SJSA1 (cell line): ENCODE data around the gene SCNN1A. TPM values are rescaled to one million over a fixed set of nuclear protein-coding genes. Genes with fewer than 3 reads are reported as not detected.
A peak's percentile ranks its signal among the peaks of the same experiment; 100 is the strongest.

Experiments
- DNase-seq, 2 experiments: peaks; one replicate each; pipeline ENCODE4 v3.0.0-alpha.2; 2015 to 2020; ENCODE audit warnings: low spot score in 2 of 2, low read depth in 1 of 2
- H3K27ac ChIP-seq: fragments of 250-450 bp; sonication (Bioruptor Pico); 2 replicates; pipeline ENCODE4 v1.5.1; 2020; ENCODE audit warnings: mild to moderate bottlenecking, moderate library complexity
- H3K27me3 ChIP-seq: fragments of 250-450 bp; sonication (Bioruptor Pico); replicated peaks from 2 replicates; pipeline ENCODE4 v1.5.1; 2020; ENCODE audit warnings: mild to moderate bottlenecking, moderate library complexity
- H3K36me3 ChIP-seq: fragments of 250-450 bp; sonication (Bioruptor Pico); 2 replicates; pipeline ENCODE4 v1.5.1; 2020; ENCODE audit warnings: mild to moderate bottlenecking
- H3K4me1 ChIP-seq: fragments of 250-450 bp; sonication (Bioruptor Pico); replicated peaks from 2 replicates; pipeline ENCODE4 v1.6.1; 2021; ENCODE audit warnings: mild to moderate bottlenecking
- H3K4me3 ChIP-seq: fragments of 250-450 bp; sonication (Bioruptor Pico); 2 replicates; pipeline ENCODE4 v1.5.1; 2020; ENCODE audit warnings: mild to moderate bottlenecking
- H3K9me3 ChIP-seq: fragments of 250-450 bp; sonication (Bioruptor Pico); replicated peaks from 2 replicates; pipeline ENCODE4 v1.5.1; 2020; ENCODE audit warnings: mild to moderate bottlenecking
- total RNA-seq: library from RNA; depleted of rRNA; stranded (reverse); fragments of >200 nt; shearing (Covaris generic); gene quantifications from 2 replicates; pipeline ENCODE4 v1.2.3, GENCODE V29; 2014

SCNN1A gene
- total RNA-seq, 1 experiment from 2014 or later: 0.18 TPM

DNA sequence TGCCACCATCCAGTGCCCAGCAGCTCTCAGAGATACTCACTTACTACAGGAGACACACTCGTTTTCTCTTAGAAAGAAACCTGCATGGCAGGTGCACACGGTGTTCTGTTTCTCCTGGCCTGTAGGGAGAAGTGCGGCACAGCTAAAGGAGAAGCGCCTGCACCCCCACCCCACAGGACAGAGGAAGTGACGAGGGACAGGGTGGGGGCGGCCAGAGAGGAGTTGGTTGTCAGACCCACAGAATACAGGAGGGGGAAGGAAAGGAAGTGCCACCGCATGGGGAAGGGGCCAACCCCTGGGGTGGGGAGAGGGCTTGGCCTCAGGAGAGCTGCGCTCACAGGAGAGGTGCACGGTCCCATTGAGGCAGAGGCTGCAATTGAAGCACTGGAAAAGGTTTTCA lies 42.3 kb downstream of the SCNN1A start:
- Histone ChIP-seq H3K9me3 (no peaks in the 10 kb centered on the region), H3K27me3 (no peaks in the 10 kb centered on the region), H3K4me1 (peaks cover 61% of the 10 kb centered on the region), H3K36me3 (peaks cover 84% of the 10 kb centered on the region), H3K27ac (peak overlapping the region; percentile 46), H3K4me3 (no peak overlapping the region)
- no peak for DNase-seq

DNA sequence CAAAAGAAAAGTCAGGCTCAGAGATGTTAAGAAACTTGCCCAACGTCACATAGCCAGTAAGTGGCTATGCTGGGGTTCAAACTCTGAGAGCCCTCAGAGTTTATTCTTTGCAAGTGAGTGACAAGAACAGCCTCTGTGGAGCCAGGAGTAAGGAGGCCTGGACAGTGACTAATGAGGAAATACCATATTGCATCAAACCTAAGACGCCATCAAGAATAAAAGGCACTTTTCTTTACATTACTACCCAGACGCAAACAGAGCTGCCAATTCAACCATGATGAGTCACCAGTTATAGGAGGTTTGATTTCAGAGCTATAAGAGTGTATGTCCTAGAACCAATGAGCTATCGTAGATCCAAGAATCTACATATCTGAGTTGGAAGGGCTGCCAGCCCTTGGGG lies 42.9 kb downstream of the SCNN1A start:
- Histone ChIP-seq H3K27ac (peak overlapping the region; percentile 46), H3K4me3 (no peak overlapping the region), H3K36me3 (peaks cover 84% of the 10 kb centered on the region), H3K27me3 (no peaks in the 10 kb centered on the region), H3K9me3 (no peaks in the 10 kb centered on the region), H3K4me1 (peaks cover 56% of the 10 kb centered on the region)
- no peak for DNase-seq

DNA sequence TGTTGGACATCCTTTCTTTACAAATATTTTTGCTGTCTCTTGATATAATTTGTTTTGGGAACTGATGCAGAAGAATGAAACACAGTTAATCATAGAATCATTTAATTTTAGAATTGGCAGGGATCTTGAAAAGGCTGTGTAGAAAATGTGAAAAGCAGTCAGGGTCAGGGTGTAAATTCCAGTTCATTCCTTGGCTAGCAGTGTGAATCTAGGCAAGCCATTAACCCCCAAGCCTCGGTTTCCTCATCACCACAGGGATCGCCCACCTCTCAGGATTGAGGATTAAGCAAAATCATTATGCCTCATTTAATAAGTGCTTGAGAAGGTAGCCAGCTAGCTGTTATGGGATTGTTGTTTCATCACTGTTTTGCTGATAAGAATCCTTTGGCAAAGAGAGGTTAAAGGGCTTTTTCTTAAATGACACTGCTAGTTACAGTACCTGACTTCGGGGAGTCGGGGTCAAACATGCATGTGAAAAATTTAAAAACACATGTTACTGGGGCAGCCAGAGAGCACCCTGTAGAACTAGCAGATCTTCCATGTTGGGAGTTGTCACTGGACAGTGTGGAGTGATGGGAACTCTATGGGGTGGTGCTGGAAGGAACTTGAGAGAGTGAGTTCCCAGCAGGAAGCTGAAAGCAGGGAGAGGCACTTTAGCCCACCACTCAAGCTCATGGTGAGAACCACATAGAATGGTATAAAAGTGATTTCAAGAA lies 44.2 kb downstream of the SCNN1A start:
- Histone ChIP-seq H3K36me3 (peaks cover 87% of the 10 kb centered on the region), H3K27ac (no peak overlapping the region), H3K4me1 (peaks cover 43% of the 10 kb centered on the region)

DNA sequence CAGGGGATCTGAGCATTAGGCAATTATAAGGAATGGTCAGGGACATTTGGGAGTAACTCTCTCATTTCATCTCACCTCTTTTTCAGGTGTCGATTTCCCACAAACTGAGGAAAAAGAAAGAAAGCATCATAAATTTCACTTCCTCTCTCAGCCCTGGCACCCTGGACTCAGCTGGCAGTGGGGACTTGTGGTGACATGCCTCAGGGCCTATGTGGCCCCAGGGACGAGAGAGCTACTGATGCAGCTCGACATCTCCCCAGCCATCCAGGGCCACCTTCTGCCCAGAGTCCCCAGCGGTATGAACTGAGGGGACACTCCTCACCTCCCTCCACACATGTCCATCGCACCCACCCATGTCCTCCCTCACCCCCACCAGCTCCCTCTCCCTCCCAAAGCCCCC lies 45.2 kb downstream of the SCNN1A start:
- Histone ChIP-seq H3K9me3 (no peaks in the 10 kb centered on the region), H3K27me3 (no peaks in the 10 kb centered on the region), H3K27ac (no peak overlapping the region), H3K36me3 (peaks cover 93% of the 10 kb centered on the region), H3K4me1 (peaks cover 33% of the 10 kb centered on the region), H3K4me3 (no peak overlapping the region)
- no peak for DNase-seq

More for the DNA sequence above, 44.2 kb downstream of the SCNN1A start:
- no peak for DNase-seq
- Histone ChIP-seq H3K27me3 (no peaks in the 10 kb centered on the region), H3K4me3 (no peak overlapping the region), H3K9me3 (no peaks in the 10 kb centered on the region)

DNA sequence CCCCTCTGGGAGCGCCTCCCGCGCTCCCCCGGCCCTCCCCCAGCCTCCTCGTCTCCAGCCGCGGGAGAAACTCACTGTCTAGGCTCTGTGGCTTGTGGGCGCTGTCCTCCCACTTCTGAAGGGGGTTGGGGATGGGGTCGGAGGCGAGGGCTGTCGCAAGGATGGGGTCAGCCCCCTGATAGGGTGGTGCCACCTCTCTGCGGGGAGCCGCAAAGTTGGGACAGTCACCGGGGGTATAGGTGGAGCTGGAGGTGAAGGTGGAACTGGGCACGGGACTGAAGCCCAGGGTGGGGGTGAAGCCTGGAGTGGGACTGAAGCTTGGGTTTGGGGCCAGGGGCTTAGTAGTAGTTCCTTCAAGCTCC lies 45.7 kb downstream of the SCNN1A start:
- no peaks in the 10 kb centered on the region for H3K27me3 ChIP-seq
- no peak overlapping the region for H3K27ac ChIP-seq
- H3K4me1 ChIP-seq: peaks cover 30% of the 10 kb centered on the region
- no peak for DNase-seq
- no peak overlapping the region for H3K4me3 ChIP-seq
- H3K36me3 ChIP-seq: peaks cover 92% of the 10 kb centered on the region
- no peaks in the 10 kb centered on the region for H3K9me3 ChIP-seq

DNA sequence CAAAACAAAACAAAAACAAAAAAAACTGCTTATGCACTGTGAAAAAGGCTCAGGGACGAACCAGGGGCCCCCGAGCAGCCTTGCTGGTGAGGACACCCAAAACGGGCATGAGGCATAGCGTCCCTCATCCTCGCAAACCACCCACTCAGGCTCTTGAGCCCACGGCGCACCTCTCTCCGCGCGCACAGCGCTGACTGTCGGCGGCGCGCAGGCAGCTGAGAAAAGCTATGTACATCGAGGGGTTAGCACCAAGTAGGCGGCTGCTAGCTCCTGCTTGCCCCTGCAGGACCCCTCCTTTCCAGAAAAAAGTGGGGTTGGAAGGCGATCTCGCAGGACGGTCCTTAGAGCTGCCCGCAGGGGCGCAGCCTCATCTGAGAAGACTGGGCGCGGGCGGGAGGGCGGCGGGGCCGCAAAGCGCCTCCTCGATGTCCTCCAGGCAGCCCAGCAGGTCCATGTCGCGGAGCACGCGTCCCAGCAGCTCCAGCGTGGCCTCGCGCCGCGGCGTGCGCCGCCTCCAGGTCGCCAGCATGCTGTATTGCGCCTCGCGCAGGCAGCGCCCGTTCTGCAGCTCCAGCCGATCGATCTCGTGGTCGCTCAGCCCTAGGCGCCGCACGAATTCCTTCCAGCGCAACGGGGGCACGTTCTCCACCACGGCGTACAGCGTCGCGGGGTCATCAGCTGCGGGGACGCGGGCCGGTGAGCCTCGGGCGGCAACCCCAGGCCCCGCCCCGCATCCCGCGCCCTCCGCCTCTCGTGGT lies 46.2 kb downstream of the SCNN1A start:
- no peak overlapping the region for H3K4me3 ChIP-seq
- H3K27me3 ChIP-seq: no peaks in the 10 kb centered on the region
- peaks cover 29% of the 10 kb centered on the region for H3K4me1 ChIP-seq
- no peak overlapping the region for H3K27ac ChIP-seq
- no peak for DNase-seq
- H3K9me3 ChIP-seq: no peaks in the 10 kb centered on the region
- peaks cover 90% of the 10 kb centered on the region for H3K36me3 ChIP-seq

DNA sequence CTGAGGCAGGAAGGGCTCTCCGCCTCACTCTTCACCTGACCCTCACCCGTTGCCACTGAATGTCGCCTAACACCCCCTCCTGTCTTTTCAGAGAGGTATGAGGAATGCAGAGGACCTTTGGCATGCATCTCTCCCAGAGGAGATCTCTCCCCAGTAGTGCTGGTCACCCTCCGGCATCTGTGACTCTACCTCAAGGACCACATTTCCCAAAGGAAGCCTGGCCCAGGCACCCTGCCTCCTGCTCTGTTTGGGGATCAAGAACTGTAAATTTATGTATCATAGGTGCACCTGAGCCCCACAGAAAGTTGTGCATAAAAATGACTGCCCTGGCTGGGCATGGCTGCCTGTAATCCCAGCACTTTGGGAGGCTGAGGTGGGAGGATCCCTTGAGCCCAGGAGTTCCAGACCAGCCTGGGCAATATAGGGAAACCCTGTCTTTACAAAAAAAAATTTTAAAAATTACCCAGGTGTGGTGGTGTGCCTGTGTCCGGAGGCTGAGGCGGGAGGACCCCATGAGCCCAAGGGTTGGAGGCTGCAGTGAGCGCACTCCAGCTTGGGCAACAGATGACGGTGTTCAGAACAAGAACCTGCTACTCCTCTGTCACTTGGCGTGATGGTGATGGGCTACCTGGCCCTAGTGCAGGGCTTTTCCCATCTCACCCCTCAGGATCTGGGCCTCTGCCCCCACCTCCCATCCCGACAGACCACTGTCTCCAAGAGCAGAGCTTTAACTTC lies 47.2 kb downstream of the SCNN1A start:
- Histone ChIP-seq H3K27ac (no peak overlapping the region), H3K27me3 (no peaks in the 10 kb centered on the region), H3K9me3 (no peaks in the 10 kb centered on the region), H3K4me3 (no peak overlapping the region), H3K36me3 (peaks cover 81% of the 10 kb centered on the region), H3K4me1 (peaks cover 26% of the 10 kb centered on the region)
- DNase-seq: no peak

DNA sequence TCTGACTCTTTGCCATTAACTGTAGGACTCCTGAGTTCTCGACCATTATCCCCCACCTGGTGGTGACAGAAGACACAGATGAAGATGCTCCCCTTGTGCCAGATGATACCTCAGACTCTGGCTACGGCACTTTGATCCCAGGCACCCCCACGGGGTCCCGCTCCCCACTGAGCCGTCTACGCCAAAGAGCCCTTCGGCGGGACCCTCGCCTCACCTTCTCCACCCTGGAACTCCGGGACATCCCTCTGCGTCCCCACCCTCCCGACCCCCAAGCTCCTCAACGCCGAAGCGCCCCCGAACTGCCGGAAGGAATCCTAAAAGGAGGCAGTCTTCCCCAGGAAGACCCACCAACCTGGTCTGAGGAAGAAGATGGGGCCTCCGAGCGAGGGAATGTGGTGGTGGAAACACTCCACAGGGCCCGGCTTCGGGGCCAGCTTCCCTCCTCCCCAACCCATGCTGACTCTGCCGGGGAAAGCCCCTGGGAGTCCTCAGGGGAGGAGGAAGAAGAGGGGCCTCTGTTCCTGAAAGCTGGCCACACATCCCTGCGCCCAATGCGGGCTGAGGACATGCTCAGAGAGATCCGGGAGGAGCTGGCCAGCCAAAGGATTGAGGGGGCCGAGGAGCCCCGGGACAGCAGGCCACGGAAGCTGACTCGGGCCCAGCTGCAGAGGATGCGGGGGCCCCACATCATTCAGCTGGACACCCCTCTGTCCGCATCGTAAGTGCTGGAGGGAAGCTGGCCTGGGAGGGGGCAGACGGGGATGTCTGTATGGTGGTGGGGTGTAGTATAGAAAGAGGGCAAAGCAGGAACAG lies 47.9 kb downstream of the SCNN1A start:
- H3K27me3 ChIP-seq: no peaks in the 10 kb centered on the region
- no peak overlapping the region for H3K4me3 ChIP-seq
- H3K4me1 ChIP-seq: peaks cover 26% of the 10 kb centered on the region
- no peak for DNase-seq
- no peak overlapping the region for H3K27ac ChIP-seq
- peaks cover 73% of the 10 kb centered on the region for H3K36me3 ChIP-seq
- no peaks in the 10 kb centered on the region for H3K9me3 ChIP-seq

DNA sequence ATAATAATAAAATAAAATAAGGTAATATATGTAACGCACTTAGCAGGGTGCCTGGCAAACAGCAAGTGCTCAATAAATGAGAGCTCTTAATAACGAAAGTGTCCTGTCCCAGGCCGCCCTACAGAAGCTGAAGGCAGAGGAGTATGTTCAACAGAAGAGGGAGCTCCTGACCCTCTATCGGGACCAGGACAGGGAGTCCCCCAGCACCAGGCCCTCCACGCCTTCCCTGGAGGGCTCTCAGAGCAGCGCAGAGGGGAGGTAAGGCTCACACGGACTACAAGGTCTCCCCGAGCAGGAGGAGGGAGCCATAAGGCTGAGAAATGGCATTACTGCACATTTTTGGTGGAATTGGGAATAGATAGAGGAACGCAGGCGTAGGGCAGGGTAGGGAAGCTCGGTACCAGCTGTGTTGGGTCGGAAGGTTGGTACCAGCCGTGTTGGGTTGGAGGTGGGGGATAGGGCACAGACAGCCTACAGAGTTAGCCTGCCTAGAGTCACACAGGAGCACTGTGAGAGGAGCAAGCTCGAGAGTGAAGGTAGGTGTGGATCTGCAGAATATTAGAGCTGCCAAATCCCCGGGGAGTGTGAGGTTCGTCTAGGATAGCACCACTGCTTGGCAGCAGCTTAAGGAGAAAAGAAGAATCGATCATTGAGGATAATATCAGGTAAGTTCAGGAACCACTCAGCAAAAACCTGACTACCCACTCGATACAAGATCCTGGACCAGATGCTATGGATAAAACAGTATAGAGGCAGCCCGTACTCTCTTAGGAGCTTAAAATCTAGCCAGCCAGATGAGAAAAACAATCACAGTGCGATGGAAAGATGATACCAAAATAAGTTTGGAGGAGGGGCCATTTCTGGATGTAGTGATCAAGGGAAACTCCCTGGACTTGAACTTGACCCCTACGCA lies 48.8 kb downstream of the SCNN1A start:
- Histone ChIP-seq H3K4me1 (peaks cover 26% of the 10 kb centered on the region), H3K9me3 (no peaks in the 10 kb centered on the region), H3K4me3 (no peak overlapping the region), H3K36me3 (peaks cover 66% of the 10 kb centered on the region), H3K27me3 (no peaks in the 10 kb centered on the region), H3K27ac (no peak overlapping the region)
- DNase-seq: no peak

DNA sequence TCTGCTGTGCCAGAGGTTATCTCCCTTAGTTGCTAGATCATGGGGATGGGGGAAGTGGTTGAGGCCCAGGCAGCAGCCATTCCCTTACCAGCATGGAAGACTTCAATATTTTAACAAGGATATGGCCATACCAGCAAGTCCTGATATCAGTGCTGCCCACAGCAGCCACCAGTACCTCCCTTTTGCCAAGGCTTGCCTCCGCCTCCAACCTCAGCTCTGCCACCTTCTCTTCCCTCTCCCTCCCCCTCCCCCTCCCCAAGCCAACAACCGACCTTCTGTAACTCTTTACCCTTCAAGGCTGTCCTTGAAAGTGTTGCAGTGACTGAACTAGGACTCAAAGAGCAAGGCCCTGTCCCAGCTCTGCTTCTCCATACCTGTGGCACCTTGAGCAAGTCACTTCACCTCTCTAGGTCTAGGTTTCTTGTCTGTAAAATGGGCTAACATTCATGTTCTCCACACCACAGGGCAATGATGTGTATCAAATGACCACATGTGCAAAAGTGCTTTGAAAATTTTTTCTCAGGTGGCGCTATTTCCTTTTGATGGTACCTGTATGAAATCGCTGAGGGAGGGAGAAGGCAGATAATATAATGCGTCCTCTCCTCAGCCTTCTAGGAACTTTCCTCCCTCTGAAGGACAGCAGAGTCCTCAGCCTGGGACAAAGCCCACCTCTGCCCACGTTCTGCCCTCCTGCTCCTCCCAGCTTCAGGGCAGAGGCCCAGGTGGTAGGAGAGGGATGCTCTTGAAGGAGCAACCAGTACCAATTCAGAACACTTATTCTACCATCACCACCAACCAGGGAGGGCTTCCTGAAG lies 50.2 kb downstream of the SCNN1A start:
- DNase-seq: no peak
- Histone ChIP-seq H3K27ac (no peak overlapping the region), H3K27me3 (no peaks in the 10 kb centered on the region)

DNA sequence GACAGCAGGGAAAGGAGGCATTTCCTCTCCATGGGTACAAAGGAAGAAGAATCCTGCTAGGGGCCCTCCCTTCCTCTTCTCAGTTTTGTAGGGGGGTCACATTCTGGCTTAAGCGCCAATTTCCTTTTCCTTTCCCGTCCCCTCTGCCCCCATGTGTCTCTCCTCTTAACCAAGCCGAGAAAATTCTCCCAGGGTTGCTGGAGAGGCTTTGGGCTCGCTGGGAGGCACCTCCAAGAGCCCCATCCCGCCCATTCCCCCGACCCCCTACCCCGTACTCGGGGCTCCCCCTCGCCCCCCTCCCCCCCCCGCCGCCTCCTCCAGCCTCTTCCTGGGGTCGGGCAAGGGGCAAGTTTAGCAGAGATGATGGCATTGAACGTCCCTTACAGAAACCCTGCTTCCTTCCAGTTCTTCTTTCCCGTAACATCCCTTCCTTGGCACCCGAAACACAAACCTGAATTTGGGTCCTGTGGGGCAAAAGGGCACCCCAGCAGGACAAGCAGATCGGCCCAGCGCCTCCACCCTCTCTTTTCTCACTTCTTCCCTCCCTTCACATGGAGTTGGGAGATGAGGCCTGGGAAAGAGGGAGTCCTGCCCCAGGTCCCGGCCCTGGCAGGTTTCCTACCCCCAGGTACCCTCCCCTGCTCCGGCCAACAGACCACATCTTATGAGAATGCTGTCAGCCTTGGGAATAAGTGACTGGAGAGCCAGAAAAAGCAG lies 51.2 kb downstream of the SCNN1A start:
- peak overlapping the region; percentile 61 for H3K27ac ChIP-seq
- no peaks in the 10 kb centered on the region for H3K9me3 ChIP-seq
- DNase-seq: no peak
- H3K36me3 ChIP-seq: peaks cover 42% of the 10 kb centered on the region
- H3K4me3 ChIP-seq: no peak overlapping the region
- no peaks in the 10 kb centered on the region for H3K27me3 ChIP-seq
- H3K4me1 ChIP-seq: peaks cover 26% of the 10 kb centered on the region

More for the DNA sequence above, 50.2 kb downstream of the SCNN1A start:
- peaks cover 51% of the 10 kb centered on the region for H3K36me3 ChIP-seq
- H3K4me1 ChIP-seq: peaks cover 26% of the 10 kb centered on the region
- no peaks in the 10 kb centered on the region for H3K9me3 ChIP-seq
- no peak overlapping the region for H3K4me3 ChIP-seq
